ENCODE measurements around the gene ITGA8. TPM values are rescaled to one million over a fixed set of nuclear protein-coding genes. Genes with fewer than 3 reads are reported as not detected.

The ITGA8 gene
- total and polyA plus RNA-seq, 2 of the 4 experiments (the other 2 are of a cell fraction) = under 0.01 to 0.02 TPM

DNA sequence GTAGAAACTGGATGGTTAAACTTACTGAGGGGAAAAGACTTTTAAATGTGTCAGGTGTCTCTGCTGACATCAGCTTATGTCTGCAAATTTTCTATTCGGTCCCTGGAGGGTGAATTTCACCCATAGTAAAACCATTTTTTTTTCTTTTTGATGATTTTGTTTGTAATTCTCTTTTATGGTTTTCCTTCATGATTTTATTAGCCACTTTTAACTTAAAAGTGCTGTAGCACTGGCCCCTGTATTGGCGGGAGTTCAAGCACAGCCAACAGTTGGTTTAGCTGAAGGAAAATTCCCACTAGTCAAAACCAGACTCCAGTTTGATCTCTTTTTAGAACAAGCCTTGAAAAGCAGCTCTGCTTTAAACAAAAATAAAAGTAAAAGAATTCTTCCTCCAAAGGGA lies 5.0 kb upstream of the ITGA8 start:
- Histone ChIP-seq H3K14ac (replicated peaks; ENCODE audit: low read depth, low read length) (no peak overlapping the region), H4K8ac (ENCODE audit: low read depth in 2 of 2, low read length in 2 of 2) (no peak overlapping the region), H3K36me3 (ENCODE audit: control insufficient read depth, insufficient read depth, low read length) (no peaks in the 10 kb centered on the region), H3K4ac (ENCODE audit: low read depth, low read length) (no peak overlapping the region), H2BK5ac (ENCODE audit: low read depth, low read length, poor library complexity, severe bottlenecking) (no peak overlapping the region), H3K56ac (ENCODE audit: extremely low read depth, insufficient read depth, low read length) (no peak overlapping the region), H2BK20ac (ENCODE audit: low read depth, low read length) (no peak overlapping the region), H3K4me2 (ENCODE audit: low read depth, low read length) (no peak overlapping the region), H4K5ac (ENCODE audit: low read depth, low read length) (no peak overlapping the region), H3K27ac (ENCODE audit: insufficient read depth, low read length) (no peak overlapping the region), H3K9me3 (ENCODE audit: control insufficient read depth, insufficient read depth, low read length) (no peaks in the 10 kb centered on the region), H2AFZ (replicated peaks; ENCODE audit: low read length, poor library complexity) (no peak overlapping the region), H2BK120ac (ENCODE audit: low read depth, low read length) (no peak overlapping the region), H2AK5ac (ENCODE audit: low read depth, low read length) (no peak overlapping the region), H3K79me1 (ENCODE audit: low read depth in 1 of 2, low read length in 2 of 2) (no peaks in the 10 kb centered on the region), H3K4me3 (ENCODE audit: insufficient read depth, low read depth, low read length) (no peak overlapping the region), H4K20me1 (ENCODE audit: insufficient read depth, low read length) (no peaks in the 10 kb centered on the region), H3K18ac (ENCODE audit: low read depth, low read length) (no peak overlapping the region), H2AK9ac (replicated peaks; ENCODE audit: low read depth, low read length, poor library complexity) (no peak overlapping the region), H4K91ac (ENCODE audit: insufficient read depth, low read depth, low read length) (no peak overlapping the region), H3K27me3 (ENCODE audit: control insufficient read depth, insufficient read depth, low read length) (peaks cover 28% of the 10 kb centered on the region), H2BK15ac (ENCODE audit: low read depth, low read length) (no peak overlapping the region), H3K9ac (ENCODE audit: low read depth, low read length) (no peak overlapping the region), H3K9me1 (ENCODE audit: insufficient read depth, low read length) (no peaks in the 10 kb centered on the region), H3K23ac (ENCODE audit: low read depth, low read length) (no peak overlapping the region), H3K4me1 (ENCODE audit: control insufficient read depth, insufficient read depth, low read length) (no peaks in the 10 kb centered on the region)
- POLR2A ChIA-PET (ENCODE audit: unreplicated experiment) = no interaction called here
- no peak for TF ChIP-seq CHD1 (IDR thresholded peaks at IDR 0.05; ENCODE audit: low read depth, low read length)
- no peak for TF ChIP-seq MXI1 (IDR thresholded peaks at IDR 0.05; ENCODE audit: borderline replicate concordance, low read depth, low read length)
- TF ChIP-seq, protein P1, sequence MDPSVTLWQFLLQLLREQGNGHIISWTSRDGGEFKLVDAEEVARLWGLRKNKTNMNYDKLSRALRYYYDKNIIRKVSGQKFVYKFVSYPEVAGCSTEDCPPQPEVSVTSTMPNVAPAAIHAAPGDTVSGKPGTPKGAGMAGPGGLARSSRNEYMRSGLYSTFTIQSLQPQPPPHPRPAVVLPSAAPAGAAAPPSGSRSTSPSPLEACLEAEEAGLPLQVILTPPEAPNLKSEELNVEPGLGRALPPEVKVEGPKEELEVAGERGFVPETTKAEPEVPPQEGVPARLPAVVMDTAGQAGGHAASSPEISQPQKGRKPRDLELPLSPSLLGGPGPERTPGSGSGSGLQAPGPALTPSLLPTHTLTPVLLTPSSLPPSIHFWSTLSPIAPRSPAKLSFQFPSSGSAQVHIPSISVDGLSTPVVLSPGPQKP (IDR thresholded peaks at IDR 0.05; ENCODE audit: borderline replicate concordance, low read depth, low read length) = no peak
- no peak for TF ChIP-seq FOS (IDR thresholded peaks at IDR 0.05; ENCODE audit: low read depth, low read length)
- TF ChIP-seq CEBPB (IDR thresholded peaks at IDR 0.05; ENCODE audit: low read depth, low read length) = no peak
- TF ChIP-seq SMC3 (IDR thresholded peaks at IDR 0.05; ENCODE audit: low read depth, low read length) = no peak
- no peak for TF ChIP-seq MAFK (IDR thresholded peaks at IDR 0.05; ENCODE audit: low read depth, low read length)
- TF ChIP-seq BHLHE40 (IDR thresholded peaks at IDR 0.05; ENCODE audit: low read depth, low read length) = no peak
- TF ChIP-seq RFX5 (IDR thresholded peaks at IDR 0.05; ENCODE audit: low read depth, low read length) = no peak
- TF ChIP-seq, protein P2, sequence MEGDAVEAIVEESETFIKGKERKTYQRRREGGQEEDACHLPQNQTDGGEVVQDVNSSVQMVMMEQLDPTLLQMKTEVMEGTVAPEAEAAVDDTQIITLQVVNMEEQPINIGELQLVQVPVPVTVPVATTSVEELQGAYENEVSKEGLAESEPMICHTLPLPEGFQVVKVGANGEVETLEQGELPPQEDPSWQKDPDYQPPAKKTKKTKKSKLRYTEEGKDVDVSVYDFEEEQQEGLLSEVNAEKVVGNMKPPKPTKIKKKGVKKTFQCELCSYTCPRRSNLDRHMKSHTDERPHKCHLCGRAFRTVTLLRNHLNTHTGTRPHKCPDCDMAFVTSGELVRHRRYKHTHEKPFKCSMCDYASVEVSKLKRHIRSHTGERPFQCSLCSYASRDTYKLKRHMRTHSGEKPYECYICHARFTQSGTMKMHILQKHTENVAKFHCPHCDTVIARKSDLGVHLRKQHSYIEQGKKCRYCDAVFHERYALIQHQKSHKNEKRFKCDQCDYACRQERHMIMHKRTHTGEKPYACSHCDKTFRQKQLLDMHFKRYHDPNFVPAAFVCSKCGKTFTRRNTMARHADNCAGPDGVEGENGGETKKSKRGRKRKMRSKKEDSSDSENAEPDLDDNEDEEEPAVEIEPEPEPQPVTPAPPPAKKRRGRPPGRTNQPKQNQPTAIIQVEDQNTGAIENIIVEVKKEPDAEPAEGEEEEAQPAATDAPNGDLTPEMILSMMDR (conservative IDR thresholded peaks at IDR 0.05; ENCODE audit: low read depth, low read length) = no peak
- no peak for TF ChIP-seq MAZ (IDR thresholded peaks at IDR 0.05; ENCODE audit: borderline replicate concordance, low read depth, low read length)
- ATAC-seq (ENCODE audit: low read depth) (no peak), DNase-seq (no peak)
- intact Hi-C loops (cut with micrococcal nuclease) (loop anchor here (1.0 to 2.0 kb wide), 2 partner anchors 100 to 290 kb away; no protein-coding TSS in a partner anchor), dilution Hi-C loops (cut with HindIII; ENCODE audit: low sequenced_read_pairs, unreplicated experiment) (no loop called here), in situ Hi-C loops (cut with MboI; ENCODE audit: low sequenced_read_pairs) (loop anchor here (5.0 to 10.0 kb wide), 2 partner anchors 100 to 292 kb away; no protein-coding TSS in a partner anchor)
- CTCF ChIA-PET = interaction anchor here (0.9 kb wide), 1 partner anchor 263 kb away, joined by 4 read pairs; no protein-coding TSS in a partner anchor
- WGBS, 2 experiments (ENCODE audit: extremely low coverage in 2 of 2, insufficient read length in 1 of 2) = no CpG with 5 or more reads among the region's 2 CpGs
- BruUV-seq (replicated peaks) = no TSS peak
